HepG2 (cell line): ENCODE data around the gene DTNB. TPM values are rescaled to one million over a fixed set of nuclear protein-coding genes. Genes with fewer than 3 reads are reported as not detected.
A peak's percentile ranks its signal among the peaks of the same experiment; 100 is the strongest.
"Not testable (repeated sequence)": the region's sequence is repeated elsewhere in the genome, so short reads cannot be mapped to it uniquely, and the experiment has no call there.

Source experiments
- ATAC-seq: fragments of 200-7000 bp; cut with Tn5 transposase; 3 replicates; pipeline ENCODE4 v1.9.1; 2020; ENCODE audit warnings: mild to moderate bottlenecking, moderate library complexity
- BruUV-seq: library from RNA; stranded (reverse); fragments of 400-500 nt; replicated peaks from 2 replicates; lab custom pipeline; 2021; lab: Mats Ljungman, UMichigan
- CTCF ChIA-PET: fragments of 300-600 bp; formaldehyde crosslinking; extraction: SDS; loops from one replicate; lab custom pipeline; 2021; ENCODE audit warnings: low total read pairs, inconsistent platforms, low intra/inter-chr PET ratio; lab: Yijun Ruan, JAX
- POLR2A ChIA-PET: fragments of 350-600 bp; sonication (Branson Sonifier 250); formaldehyde crosslinking; loops from one replicate; lab custom pipeline; 2020; ENCODE audit warnings: antibody characterized with exemption, inconsistent platforms; lab: Yijun Ruan, JAX
- DNase-seq: peaks from one replicate; pipeline ENCODE4 v3.0.0-alpha.2; 2015; ENCODE audit warnings: low spot score
- FAIRE-seq: peaks from 3 replicates; lab custom pipeline; 2011; peaks lifted over from hg19 to GRCh38; lab: Jason Lieb, UNC
- H2AFZ ChIP-seq: one replicate; pipeline ENCODE4 v1.6.1; 2011; ENCODE audit warnings: low read length, inconsistent platforms
- H3K27ac ChIP-seq: fragments of 300-600 bp; 3 replicates; pipeline ENCODE4 v1.8.0; 2011; ENCODE audit warnings: mixed run types, mild to moderate bottlenecking, mixed read lengths, low read length, inconsistent platforms; ENCODE audit not compliant: insufficient read depth; ENCODE audit errors: extremely low read length
- H3K27me3 ChIP-seq, 2 experiments: fragments of 200-600 bp in 1 of 2; 2 replicates in 1 of 2; 3 replicates in 1 of 2; pipeline versions ENCODE4 v1.6.0 to v1.8.0; 2011; ENCODE audit warnings: low read length in 2 of 2, mild to moderate bottlenecking in 2 of 2, moderate library complexity in 2 of 2, inconsistent platforms in 1 of 2; ENCODE audit not compliant: insufficient read depth in 2 of 2, control insufficient read depth in 1 of 2
- H3K36me3 ChIP-seq, 2 experiments: fragments of 200-600 bp in 1 of 2; replicated peaks in 1 of 2; 2 replicates in 1 of 2; 3 replicates in 1 of 2; pipeline versions ENCODE4 v1.5.1 to v1.8.0; 2011; ENCODE audit warnings: low read length in 2 of 2, inconsistent platforms in 1 of 2; ENCODE audit not compliant: insufficient read depth in 2 of 2, control insufficient read depth in 1 of 2
- H3K4me1 ChIP-seq: 2 replicates; pipeline ENCODE4 v1.5.1; 2012; ENCODE audit warnings: low read length, inconsistent platforms; ENCODE audit not compliant: insufficient read depth
- H3K4me2 ChIP-seq: 2 replicates; pipeline ENCODE4 v1.6.0; 2011; ENCODE audit warnings: low read depth, low read length, inconsistent platforms
- H3K4me3 ChIP-seq, 3 experiments: fragments of 200-600 bp in 1 of 3; sonication (generic), shearing (Covaris generic) in 1 of 3; replicated peaks in 1 of 3; 2 replicates each; pipeline ENCODE4 v1.5.1; 2011 to 2016; ENCODE audit warnings: low read length in 3 of 3, inconsistent platforms in 2 of 3, low read depth in 2 of 3, mild to moderate bottlenecking in 2 of 3, control low read depth in 1 of 3, mixed read lengths in 1 of 3; ENCODE audit not compliant: insufficient read depth in 1 of 3
- H3K79me2 ChIP-seq: one replicate; pipeline ENCODE4 v1.6.1; 2011; ENCODE audit warnings: low read length, inconsistent platforms; ENCODE audit not compliant: insufficient read depth
- H3K9ac ChIP-seq: 2 replicates; pipeline ENCODE4 v1.6.0; 2011; ENCODE audit warnings: mild to moderate bottlenecking, low read depth, low read length, inconsistent platforms; ENCODE audit not compliant: insufficient read depth
- H3K9me3 ChIP-seq: 2 replicates; pipeline ENCODE4 v1.5.1; 2012; ENCODE audit warnings: mild to moderate bottlenecking, low read length
- H4K20me1 ChIP-seq: 2 replicates; pipeline ENCODE4 v1.6.0; 2011; ENCODE audit warnings: inconsistent platforms, mild to moderate bottlenecking, low read length, moderate library complexity; ENCODE audit not compliant: insufficient read depth
- E2F1 ChIP-seq: sonication (generic); formaldehyde crosslinking; IDR thresholded peaks from 2 replicates; pipeline ENCODE4 v1.5.0; 2020; ENCODE audit warnings: missing genetic modification reagents
- ZBTB20 ChIP-seq: sonication (generic); formaldehyde crosslinking; IDR thresholded peaks from 2 replicates; pipeline ENCODE4 v1.8.1; 2023; ENCODE audit warnings: missing genetic modification reagents, low read depth, mild to moderate bottlenecking, borderline replicate concordance
- ZNF136 ChIP-seq: sonication (generic); formaldehyde crosslinking; IDR thresholded peaks from 2 replicates; pipeline ENCODE4 v1.8.1; 2022; ENCODE audit warnings: low read depth, mild to moderate bottlenecking, moderate library complexity, missing genetic modification reagents
- ZNF230 ChIP-seq: sonication (generic); formaldehyde crosslinking; IDR thresholded peaks from 2 replicates; pipeline ENCODE4 v1.4.0; 2020; ENCODE audit warnings: mild to moderate bottlenecking, missing genetic modification reagents
- ZNF629 ChIP-seq: sonication (generic); formaldehyde crosslinking; conservative IDR thresholded peaks from 2 replicates; pipeline ENCODE4 v1.5.0; 2020; ENCODE audit warnings: missing genetic modification reagents
- ZNF879 ChIP-seq: sonication (generic); formaldehyde crosslinking; IDR thresholded peaks from 2 replicates; pipeline ENCODE4 v1.8.1; 2023; ENCODE audit warnings: missing genetic modification reagents
- WGBS: methylation state at CpG from one replicate; pipeline ENCODE4 v1.1.6; 2017; ENCODE audit warnings: low lambda C conversion rate; 5-methylcytosine and 5-hydroxymethylcytosine counted together
- in situ Hi-C: cut with HindIII; loops from 2 replicates; pipeline ENCODE4 v1.10.0; 2017; ENCODE audit warnings: low pct_unique_long_range_greater_than_20kb; ENCODE audit not compliant: extremely low pct_ligation_motif_present
- intact Hi-C: fragments of 100-400 bp; cut with micrococcal nuclease; formaldehyde crosslinking; loops from one replicate; pipeline ENCODE4 v1.10.0; 2022; ENCODE audit not compliant: unreplicated experiment
- polyA plus RNA-seq, 8 experiments: library from polyadenylated mRNA; depleted of rRNA in 3 of 8; stranded (reverse) in 7 of 8; unstranded in 1 of 8; fragments of >200 nt; fragmentation: Illumina TruSeq in 4 of 8; extraction: Trizol in 4 of 8; gene quantifications; 2 replicates each; pipeline versions ENCODE4 v1.2.1 to v1.2.3, GENCODE V29; 2011 to 2016; ENCODE audit warnings: low read depth in 4 of 8, missing spikeins in 1 of 8, mixed read lengths in 1 of 8; ENCODE audit not compliant: insufficient read depth in 1 of 8
- total RNA-seq, 5 experiments: library from RNA; depleted of rRNA; stranded (reverse); fragments of >200 nt; fragmentation: Illumina TruSeq; extraction: Trizol; gene quantifications; 2 replicates each; pipeline ENCODE4 v1.2.3, GENCODE V29; 2016; ENCODE audit warnings: low read depth in 1 of 5
- TF ChIP-seq, protein P1 (sequence below): sonication (generic); formaldehyde crosslinking; conservative IDR thresholded peaks from 2 replicates; pipeline ENCODE4 v1.8.1; 2023; ENCODE audit warnings: missing genetic modification reagents
- TF ChIP-seq, protein P2 (sequence below), 2 experiments: fragments of 450-650 bp in 1 of 2; sonication (generic) in 1 of 2; formaldehyde crosslinking in 1 of 2; IDR thresholded peaks; 2 replicates each; pipeline versions ENCODE4 v1.6.1 to v1.8.0; 2016 to 2022; ENCODE audit warnings: antibody characterized with exemption in 1 of 2, mild to moderate bottlenecking in 1 of 2, missing genetic modification reagents in 1 of 2

DTNB gene
- total and polyA plus RNA-seq, 2 of the 13 experiments (the other 11 are each of a cell fraction or from before 2014, with no cell fraction given): 14.4 to 23.9 TPM

DNA sequence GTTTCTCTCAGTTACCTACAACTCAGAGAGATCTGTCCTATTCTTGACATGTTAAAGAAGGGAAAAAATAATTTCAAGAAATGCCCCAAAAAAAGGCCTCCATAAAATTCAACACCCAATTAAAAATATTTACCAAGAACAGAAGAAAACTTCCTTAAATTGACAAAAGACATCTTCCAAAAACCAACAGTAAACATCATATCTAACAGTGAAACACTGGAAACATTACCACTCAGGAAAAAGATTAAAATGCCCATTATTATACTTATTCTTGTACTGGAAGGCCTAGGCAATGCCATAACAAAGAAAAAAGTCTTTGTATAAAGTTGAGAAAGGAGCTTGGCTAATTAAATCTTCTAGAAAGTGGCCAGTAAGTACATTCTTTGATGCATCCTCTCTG lies 7.2 kb downstream of the DTNB start (continued):
- TF ChIP-seq, protein P1, sequence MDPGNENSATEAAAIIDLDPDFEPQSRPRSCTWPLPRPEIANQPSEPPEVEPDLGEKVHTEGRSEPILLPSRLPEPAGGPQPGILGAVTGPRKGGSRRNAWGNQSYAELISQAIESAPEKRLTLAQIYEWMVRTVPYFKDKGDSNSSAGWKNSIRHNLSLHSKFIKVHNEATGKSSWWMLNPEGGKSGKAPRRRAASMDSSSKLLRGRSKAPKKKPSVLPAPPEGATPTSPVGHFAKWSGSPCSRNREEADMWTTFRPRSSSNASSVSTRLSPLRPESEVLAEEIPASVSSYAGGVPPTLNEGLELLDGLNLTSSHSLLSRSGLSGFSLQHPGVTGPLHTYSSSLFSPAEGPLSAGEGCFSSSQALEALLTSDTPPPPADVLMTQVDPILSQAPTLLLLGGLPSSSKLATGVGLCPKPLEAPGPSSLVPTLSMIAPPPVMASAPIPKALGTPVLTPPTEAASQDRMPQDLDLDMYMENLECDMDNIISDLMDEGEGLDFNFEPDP (CRISPR knock-in tag): no peak
- TF ChIP-seq ZNF230 (CRISPR knock-in tag) (no peak), ZNF136 (CRISPR knock-in tag) (no peak), ZNF879 (no peak), E2F1 (no peak), ZNF629 (CRISPR knock-in tag) (no peak), ZBTB20 (CRISPR knock-in tag) (no peak)
- TF ChIP-seq, all 625 proteins: peak for 0

DNA sequence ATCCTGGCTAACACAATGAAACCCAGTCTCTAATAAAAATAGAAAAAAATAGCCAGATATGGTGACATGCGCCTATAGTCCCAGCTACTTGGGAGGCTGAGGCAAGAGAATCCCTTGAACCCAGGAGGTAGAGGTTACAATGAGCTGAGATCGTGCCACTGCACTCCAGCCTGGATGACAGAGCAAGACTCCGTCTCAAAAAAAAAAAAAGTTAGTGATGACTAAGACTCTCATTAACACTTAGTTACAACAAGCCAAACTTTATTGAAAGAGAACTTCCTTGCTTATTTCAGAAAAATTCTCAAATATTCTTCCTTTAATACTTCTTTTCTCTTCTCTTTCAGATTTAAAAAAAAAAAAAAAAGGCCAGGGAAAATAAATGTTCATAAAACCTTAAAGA lies 7.9 kb downstream of the DTNB start:
- H3K4me2 ChIP-seq, H3K4me1 ChIP-seq, H4K20me1 ChIP-seq, BruUV-seq, H3K27ac ChIP-seq, H3K4me3 ChIP-seq, DNase-seq, H3K9ac ChIP-seq, intact Hi-C loops, in situ Hi-C loops, H2AFZ ChIP-seq, H3K79me2 ChIP-seq, ATAC-seq, H3K27me3 ChIP-seq, FAIRE-seq, H3K9me3 ChIP-seq, H3K36me3 ChIP-seq: not testable (repeated sequence)
- ChIA-PET CTCF (interaction anchor here (4.2 kb wide), 1 partner anchor 58 kb away, joined by 65 read pairs; no protein-coding TSS in a partner anchor), POLR2A (interaction anchor here (1.4 kb wide), 1 partner anchor 58 kb away, joined by 4 read pairs; no protein-coding TSS in a partner anchor)
- WGBS: 87% methylated on average over 3 of the region's 3 CpGs
- TF ChIP-seq, protein P2, sequence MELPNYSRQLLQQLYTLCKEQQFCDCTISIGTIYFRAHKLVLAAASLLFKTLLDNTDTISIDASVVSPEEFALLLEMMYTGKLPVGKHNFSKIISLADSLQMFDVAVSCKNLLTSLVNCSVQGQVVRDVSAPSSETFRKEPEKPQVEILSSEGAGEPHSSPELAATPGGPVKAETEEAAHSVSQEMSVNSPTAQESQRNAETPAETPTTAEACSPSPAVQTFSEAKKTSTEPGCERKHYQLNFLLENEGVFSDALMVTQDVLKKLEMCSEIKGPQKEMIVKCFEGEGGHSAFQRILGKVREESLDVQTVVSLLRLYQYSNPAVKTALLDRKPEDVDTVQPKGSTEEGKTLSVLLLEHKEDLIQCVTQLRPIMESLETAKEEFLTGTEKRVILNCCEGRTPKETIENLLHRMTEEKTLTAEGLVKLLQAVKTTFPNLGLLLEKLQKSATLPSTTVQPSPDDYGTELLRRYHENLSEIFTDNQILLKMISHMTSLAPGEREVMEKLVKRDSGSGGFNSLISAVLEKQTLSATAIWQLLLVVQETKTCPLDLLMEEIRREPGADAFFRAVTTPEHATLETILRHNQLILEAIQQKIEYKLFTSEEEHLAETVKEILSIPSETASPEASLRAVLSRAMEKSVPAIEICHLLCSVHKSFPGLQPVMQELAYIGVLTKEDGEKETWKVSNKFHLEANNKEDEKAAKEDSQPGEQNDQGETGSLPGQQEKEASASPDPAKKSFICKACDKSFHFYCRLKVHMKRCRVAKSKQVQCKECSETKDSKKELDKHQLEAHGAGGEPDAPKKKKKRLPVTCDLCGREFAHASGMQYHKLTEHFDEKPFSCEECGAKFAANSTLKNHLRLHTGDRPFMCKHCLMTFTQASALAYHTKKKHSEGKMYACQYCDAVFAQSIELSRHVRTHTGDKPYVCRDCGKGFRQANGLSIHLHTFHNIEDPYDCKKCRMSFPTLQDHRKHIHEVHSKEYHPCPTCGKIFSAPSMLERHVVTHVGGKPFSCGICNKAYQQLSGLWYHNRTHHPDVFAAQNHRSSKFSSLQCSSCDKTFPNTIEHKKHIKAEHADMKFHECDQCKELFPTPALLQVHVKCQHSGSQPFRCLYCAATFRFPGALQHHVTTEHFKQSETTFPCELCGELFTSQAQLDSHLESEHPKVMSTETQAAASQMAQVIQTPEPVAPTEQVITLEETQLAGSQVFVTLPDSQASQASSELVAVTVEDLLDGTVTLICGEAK (IDR thresholded peaks at IDR 0.05): peak; percentile 38; the same call in 1 of the 2 replicates
- TF ChIP-seq, protein P2 (CRISPR knock-in tag; IDR thresholded peaks at IDR 0.05): not testable (repeated sequence)
